Gastroesophageal sphincter (tissue), 3 donors: ENCODE data around the gene DISC1.

Source experiments
- EP300 ChIP-seq: sonication (generic); formaldehyde crosslinking; IDR thresholded peaks from one replicate; pipeline ENCODE4 v1.6.1; 2017; ENCODE audit warnings: antibody characterized with exemption, mild to moderate bottlenecking
- POLR2A ChIP-seq, 2 donors: fragments of 450-650 bp; IDR thresholded peaks; one replicate each; pipeline ENCODE4 v1.6.1; 2017; ENCODE audit warnings: antibody characterized with exemption in 2 of 2, mild to moderate bottlenecking in 2 of 2, moderate library complexity in 1 of 2
- TF ChIP-seq, protein P1 (sequence below), 4 experiments: fragments of 200-600 bp in 2 of 4; fragments of 450-650 bp in 2 of 4; sonication (generic) in 1 of 4; IDR thresholded peaks; one replicate each; pipeline ENCODE4 v1.5.1; 2017 to 2019; ENCODE audit warnings: antibody characterized with exemption in 4 of 4, mild to moderate bottlenecking in 2 of 4, moderate library complexity in 2 of 4

GRCh38 chr1:231879296-231879695, 252.7 kb downstream of the DISC1 start:
- TF ChIP-seq, protein P1, sequence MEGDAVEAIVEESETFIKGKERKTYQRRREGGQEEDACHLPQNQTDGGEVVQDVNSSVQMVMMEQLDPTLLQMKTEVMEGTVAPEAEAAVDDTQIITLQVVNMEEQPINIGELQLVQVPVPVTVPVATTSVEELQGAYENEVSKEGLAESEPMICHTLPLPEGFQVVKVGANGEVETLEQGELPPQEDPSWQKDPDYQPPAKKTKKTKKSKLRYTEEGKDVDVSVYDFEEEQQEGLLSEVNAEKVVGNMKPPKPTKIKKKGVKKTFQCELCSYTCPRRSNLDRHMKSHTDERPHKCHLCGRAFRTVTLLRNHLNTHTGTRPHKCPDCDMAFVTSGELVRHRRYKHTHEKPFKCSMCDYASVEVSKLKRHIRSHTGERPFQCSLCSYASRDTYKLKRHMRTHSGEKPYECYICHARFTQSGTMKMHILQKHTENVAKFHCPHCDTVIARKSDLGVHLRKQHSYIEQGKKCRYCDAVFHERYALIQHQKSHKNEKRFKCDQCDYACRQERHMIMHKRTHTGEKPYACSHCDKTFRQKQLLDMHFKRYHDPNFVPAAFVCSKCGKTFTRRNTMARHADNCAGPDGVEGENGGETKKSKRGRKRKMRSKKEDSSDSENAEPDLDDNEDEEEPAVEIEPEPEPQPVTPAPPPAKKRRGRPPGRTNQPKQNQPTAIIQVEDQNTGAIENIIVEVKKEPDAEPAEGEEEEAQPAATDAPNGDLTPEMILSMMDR (IDR thresholded peaks at IDR 0.05), result no peak
- no peak for TF ChIP-seq POLR2A (IDR thresholded peaks at IDR 0.05)
- TF ChIP-seq EP300, result no peak
